Mesodermal cell (in vitro differentiated cells): ENCODE results near the gene ULBP2.
"Not testable (repeated sequence)": the region's sequence is repeated elsewhere in the genome, so short reads cannot be mapped to it uniquely, and the experiment has no call there.

ENCODE experiments used
- H3K27ac ChIP-seq: 2 replicates; pipeline ENCODE4 v1.7.0; 2013; ENCODE audit warnings: mild to moderate bottlenecking, low read depth, low read length, moderate library complexity; ENCODE audit not compliant: severe bottlenecking
- H3K36me3 ChIP-seq: 2 replicates; pipeline ENCODE4 v1.7.1; 2013; ENCODE audit warnings: mild to moderate bottlenecking, low read length, moderate library complexity; ENCODE audit not compliant: control insufficient read depth, insufficient read depth
- H3K4me1 ChIP-seq: one replicate; pipeline ENCODE4 v1.7.1; 2013; ENCODE audit warnings: mild to moderate bottlenecking, low read length; ENCODE audit not compliant: insufficient read depth, control insufficient read depth, poor library complexity, severe bottlenecking
- H3K4me3 ChIP-seq: 2 replicates; pipeline ENCODE4 v1.7.0; 2013; ENCODE audit warnings: low read length, control low read depth, mild to moderate bottlenecking; ENCODE audit not compliant: insufficient read depth, poor library complexity, severe bottlenecking; ENCODE audit errors: extremely low read depth
- H3K9me3 ChIP-seq: 2 replicates; pipeline ENCODE4 v1.7.1; 2013; ENCODE audit warnings: mild to moderate bottlenecking, low read length, moderate library complexity; ENCODE audit not compliant: control insufficient read depth
- WGBS, 2 experiments: methylation state at CpG; one replicate each; pipeline ENCODE4 v1.1.5; 2013; ENCODE audit warnings: missing lambda C conversion rate in 2 of 2; ENCODE audit not compliant: insufficient coverage in 2 of 2; 5-methylcytosine and 5-hydroxymethylcytosine counted together

ULBP2 gene

GRCh38 chr6:149900620-149901443, 41.0 kb upstream of the ULBP2 start:
- Histone ChIP-seq H3K4me3 (no peak overlapping the region), H3K27ac (no peak overlapping the region), H3K36me3 (no peaks in the 10 kb centered on the region), H3K9me3 (no peaks in the 10 kb centered on the region), H3K4me1 (peaks cover 18% of the 10 kb centered on the region)
- WGBS, 2 experiments: 88 to 92% methylated on average over 9 to 10 of the region's 11 CpGs

- WGBS, 2 experiments: 58 to 97% methylated on average over 2 to 3 of the region's 6 CpGs
Measured at GRCh38 chr6:149901444-149902140, 40.2 kb upstream of the ULBP2 start.

GRCh38 chr6:149903938-149904611, 37.7 kb upstream of the ULBP2 start:
- Histone ChIP-seq H3K4me1 (no peaks in the 10 kb centered on the region), H3K36me3 (no peaks in the 10 kb centered on the region), H3K4me3 (no peak overlapping the region), H3K9me3 (peaks cover 11% of the 10 kb centered on the region), H3K27ac (no peak overlapping the region)
- 67 to 72% methylated on average over 5 of the region's 5 CpGs for WGBS, 2 experiments

More at GRCh38 chr6:149901444-149902140, 40.2 kb upstream of the ULBP2 start:
- peaks cover 11% of the 10 kb centered on the region for H3K4me1 ChIP-seq
- no peak overlapping the region for H3K27ac ChIP-seq
- H3K4me3 ChIP-seq: no peak overlapping the region
- no peaks in the 10 kb centered on the region for H3K9me3 ChIP-seq
- no peaks in the 10 kb centered on the region for H3K36me3 ChIP-seq

GRCh38 chr6:149904661-149905370, 37.0 kb upstream of the ULBP2 start:
- peaks cover 11% of the 10 kb centered on the region for H3K9me3 ChIP-seq
- 92 to 93% methylated on average over 12 to 13 of the region's 13 CpGs for WGBS, 2 experiments
- H3K4me3 ChIP-seq: no peak overlapping the region
- H3K27ac ChIP-seq: no peak overlapping the region
- H3K36me3 ChIP-seq: no peaks in the 10 kb centered on the region
- no peaks in the 10 kb centered on the region for H3K4me1 ChIP-seq

GRCh38 chr6:149905371-149905910, 36.4 kb upstream of the ULBP2 start:
- Histone ChIP-seq H3K4me3 (no peak overlapping the region), H3K4me1 (no peaks in the 10 kb centered on the region), H3K9me3 (peaks cover 11% of the 10 kb centered on the region), H3K36me3 (no peaks in the 10 kb centered on the region), H3K27ac (no peak overlapping the region)
- WGBS, 2 experiments: 89 to 93% methylated on average over 17 to 18 of the region's 18 CpGs

- 90 to 93% methylated on average over 6 of the region's 6 CpGs for WGBS, 2 experiments
- H3K4me3 ChIP-seq: no peak overlapping the region
- H3K4me1 ChIP-seq: no peaks in the 10 kb centered on the region
- H3K9me3 ChIP-seq: peaks cover 11% of the 10 kb centered on the region
- H3K36me3 ChIP-seq: no peaks in the 10 kb centered on the region
- H3K27ac ChIP-seq: no peak overlapping the region
Measured at GRCh38 chr6:149905911-149906371, 35.9 kb upstream of the ULBP2 start.

- Histone ChIP-seq H3K4me3 (no peak overlapping the region), H3K36me3 (no peaks in the 10 kb centered on the region), H3K27ac (no peak overlapping the region), H3K4me1 (no peaks in the 10 kb centered on the region), H3K9me3 (peaks cover 11% of the 10 kb centered on the region)
- WGBS, 2 experiments: 92 to 96% methylated on average over 3 to 4 of the region's 4 CpGs
Measured at GRCh38 chr6:149906405-149906804, 35.4 kb upstream of the ULBP2 start.

GRCh38 chr6:149907317-149907716, 34.5 kb upstream of the ULBP2 start:
- Histone ChIP-seq H3K27ac (no peak overlapping the region), H3K4me3 (no peak overlapping the region), H3K9me3 (peaks cover 11% of the 10 kb centered on the region), H3K36me3 (no peaks in the 10 kb centered on the region), H3K4me1 (no peaks in the 10 kb centered on the region)
- 75 to 77% methylated on average over 1 to 2 of the region's 2 CpGs for WGBS, 2 experiments

GRCh38 chr6:149908480-149908879, 33.3 kb upstream of the ULBP2 start:
- H3K4me1 ChIP-seq, H3K4me3 ChIP-seq, H3K36me3 ChIP-seq, H3K27ac ChIP-seq: not testable (repeated sequence)
- peaks cover 11% of the 10 kb centered on the region for H3K9me3 ChIP-seq
- 59 to 72% methylated on average over 3 of the region's 4 CpGs for WGBS, 2 experiments
